ENCODE data around the gene CRTC2. TPM values are rescaled to one million over a fixed set of nuclear protein-coding genes. Genes with fewer than 3 reads are reported as not detected.

The CRTC2 gene
- total RNA-seq, 1 donor from 2014 or later: 6.6 TPM

DNA sequence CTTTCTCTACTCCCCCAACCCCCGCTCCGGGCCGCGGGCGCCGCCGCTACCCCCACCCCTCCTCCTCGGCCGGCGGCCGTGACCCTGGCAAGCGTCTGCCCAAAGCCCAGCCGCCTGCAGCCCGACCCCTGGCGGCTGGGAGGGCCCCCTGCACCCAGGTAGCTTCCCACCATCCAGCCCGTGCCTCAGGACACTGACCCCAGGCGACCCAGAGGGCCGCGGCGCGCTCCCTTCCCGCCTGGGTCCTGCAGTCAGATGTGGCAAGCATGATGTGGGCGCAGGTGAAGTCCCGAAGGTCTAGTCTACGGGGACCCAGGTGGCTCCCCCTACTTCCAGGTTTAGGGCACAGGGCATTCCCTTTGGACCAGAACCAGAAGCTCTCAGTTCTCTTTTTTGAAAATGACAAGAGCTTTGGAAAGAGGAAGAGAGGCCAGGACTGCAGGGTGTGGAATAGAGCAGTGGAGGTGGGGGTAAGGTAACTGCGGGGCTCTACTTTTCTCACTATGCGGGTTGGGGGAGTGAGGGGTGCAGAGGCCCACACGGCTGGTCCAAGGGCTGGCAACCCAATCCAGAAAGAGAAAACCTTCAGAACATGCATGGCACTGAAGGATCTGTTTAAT lies 11.7 kb downstream of the CRTC2 start, which contains the start of gene DENND4B:
Gene DENND4B, minus strand, starts transcription at position 97 of the 620 bp plus-strand sequence. CDS start 2,344 bp downstream, outside the sequence.
- peak; percentile 38 for DNase-seq (ENCODE audit: low read depth)

DNA sequence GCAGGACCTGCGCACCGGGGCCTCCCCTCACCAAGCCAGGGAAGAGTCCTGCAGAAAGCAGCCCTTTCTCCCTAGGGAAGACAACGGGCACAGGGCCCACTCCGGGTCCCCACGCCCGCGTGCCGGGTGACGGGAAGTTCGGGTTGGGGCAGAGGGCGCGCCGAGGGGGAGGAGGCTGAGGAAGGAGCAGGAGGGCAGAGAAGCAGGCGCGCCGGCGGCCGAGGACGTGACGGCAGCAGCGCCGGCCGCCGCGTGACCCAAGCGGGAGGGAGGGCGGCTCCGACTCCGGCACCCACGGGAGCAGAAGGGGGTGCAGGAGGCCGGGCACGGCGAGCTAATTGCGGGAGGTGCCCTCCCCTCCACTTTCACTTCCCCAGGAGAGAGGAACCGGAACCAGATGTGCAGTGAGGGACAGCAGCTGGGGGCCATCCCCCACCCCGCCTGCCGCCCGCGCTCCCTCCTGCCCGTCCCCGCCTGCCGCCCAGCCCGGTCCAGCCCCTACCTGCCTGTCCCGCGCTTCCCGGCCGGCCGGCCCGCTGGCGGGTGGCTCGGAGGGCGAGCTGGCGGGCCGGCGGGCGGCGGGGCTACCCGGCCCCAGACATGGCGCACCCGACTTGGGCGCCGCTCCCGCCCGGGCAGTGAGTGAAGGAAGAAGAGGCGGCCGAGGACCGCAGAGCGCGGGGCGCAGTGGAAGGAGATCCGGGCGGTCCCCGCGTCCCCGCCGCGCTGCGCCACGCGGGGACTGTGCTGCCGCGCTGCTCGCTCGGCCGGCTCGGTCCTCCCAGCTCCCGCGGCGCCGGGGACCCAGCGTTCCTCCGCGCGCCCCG lies 12.4 kb downstream of the CRTC2 start:
- DNase-seq (ENCODE audit: low read depth): peak; percentile 20

DNA sequence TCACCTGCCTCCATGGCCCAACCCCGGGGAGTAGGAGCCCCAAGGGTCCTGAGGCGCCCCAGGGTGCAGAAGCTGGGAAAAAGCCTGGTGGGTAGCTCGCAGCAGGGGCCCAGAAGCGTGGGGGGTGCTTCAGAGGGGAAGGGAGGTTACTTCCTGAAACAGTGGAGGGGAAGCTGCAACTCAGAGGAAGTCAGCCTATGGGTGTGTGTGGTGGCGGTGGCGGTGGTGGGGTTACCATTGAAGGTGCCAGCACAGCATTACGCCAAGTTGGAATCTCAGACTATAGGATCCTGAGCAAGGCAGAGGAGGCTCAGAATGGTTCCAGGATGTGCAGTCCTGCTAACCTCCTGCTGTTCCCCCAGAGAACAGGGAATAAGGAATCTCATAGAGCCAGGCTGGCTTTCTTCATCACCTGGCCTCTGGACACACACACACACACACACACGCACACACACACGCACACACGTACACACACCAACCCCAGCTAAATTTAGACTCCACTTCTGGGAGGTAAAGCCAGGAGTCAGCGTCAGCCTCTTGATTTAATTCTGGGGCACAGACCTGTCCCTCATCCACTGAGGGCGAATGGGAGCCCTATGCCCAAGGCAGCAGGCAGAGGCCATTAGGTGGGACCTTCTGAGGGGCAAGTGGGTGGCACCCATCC lies 13.1 kb downstream of the CRTC2 start:
- peak; percentile 30 for DNase-seq (ENCODE audit: low read depth)

DNA sequence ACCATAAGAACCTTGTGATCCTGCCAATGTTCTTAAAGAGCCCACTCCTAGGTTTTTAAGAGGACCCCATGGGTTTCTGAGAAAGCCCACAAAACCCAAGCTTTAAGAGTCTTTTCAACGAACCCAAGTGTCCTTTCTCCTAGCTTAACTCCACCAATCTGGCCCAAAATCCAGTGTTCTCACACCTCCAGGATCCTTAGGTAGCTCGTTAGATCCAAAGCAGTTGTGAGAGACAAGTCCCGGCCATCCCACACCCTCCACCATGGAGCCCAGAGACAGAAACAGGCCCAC lies 13.6 kb downstream of the CRTC2 start:
- no peak for DNase-seq (ENCODE audit: low read depth)

DNA sequence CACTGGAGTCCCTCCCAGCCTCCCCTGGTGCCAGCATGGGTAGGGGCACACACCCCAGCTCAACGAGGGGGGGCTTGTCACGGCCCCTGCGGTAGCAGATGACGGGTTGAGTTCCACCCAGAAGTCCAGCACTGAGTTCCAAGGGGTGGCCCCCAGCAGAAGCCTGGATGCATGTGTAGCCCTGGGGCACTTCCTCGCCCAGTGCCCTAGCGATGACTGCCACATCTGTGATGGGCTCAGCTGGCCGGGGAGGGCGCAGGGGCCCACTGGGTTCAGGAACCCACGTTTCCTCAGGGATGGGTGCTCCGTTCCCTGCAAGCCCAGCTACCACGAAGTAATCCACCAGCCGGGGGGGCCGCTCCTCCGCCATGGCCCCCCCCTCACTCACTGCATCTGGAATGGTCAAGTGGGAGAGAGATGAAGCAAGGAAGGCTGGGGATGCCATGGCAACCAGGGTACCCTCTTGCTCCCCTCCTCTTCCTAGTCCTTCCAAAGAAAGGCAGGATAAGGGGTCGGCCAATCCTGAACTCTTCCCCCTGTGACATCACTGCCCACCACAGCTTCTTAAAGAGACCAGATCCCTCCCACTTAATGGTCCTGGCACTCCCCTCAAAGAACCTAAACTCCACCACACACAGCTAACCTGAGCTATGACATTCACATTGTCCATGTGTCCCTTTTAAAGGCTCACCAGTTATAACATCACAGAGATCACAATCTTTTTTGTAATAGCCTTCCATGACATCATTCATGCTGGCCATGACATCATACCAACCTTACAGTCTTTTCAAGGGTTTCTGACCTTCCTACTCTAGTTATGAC lies 14.2 kb downstream of the CRTC2 start:
- no peak for DNase-seq (ENCODE audit: low read depth)

DNA sequence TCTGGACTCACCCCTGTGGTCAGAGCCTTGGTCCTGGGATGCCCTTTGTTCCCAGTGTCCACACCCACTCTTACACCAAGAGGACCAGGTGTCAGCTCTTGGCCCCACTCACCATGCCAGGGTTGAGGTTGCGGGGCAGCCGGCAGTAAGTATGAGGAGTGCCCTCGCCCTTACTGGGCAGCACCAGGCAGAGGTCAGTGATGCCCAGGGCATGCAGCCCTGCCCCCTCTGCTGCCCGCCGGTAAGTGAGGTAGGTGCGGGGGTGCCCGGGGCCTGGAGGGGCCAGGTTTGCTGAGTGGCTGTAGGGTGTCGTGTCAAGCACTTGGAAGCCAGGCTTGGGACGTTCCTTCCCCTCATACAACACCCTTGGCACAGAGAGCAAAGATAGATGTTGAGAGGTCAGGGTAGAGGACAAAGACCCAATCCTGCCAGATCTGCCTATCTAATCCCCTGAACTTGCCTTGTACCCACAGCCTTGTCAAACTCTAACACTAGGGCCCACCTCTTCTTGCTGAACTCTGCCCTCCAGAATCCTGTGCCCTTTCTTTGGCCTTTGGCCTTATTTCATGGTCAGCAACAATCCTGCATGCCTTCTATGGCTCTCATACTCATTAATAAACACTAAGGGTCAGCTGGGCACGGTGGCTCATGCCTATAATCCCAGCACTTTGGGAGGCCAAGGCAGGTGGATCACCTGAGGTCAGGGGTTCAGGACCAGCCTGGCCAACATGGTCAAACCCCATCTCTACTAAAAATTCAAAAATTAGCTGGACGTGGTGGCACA lies 15.5 kb downstream of the CRTC2 start:
- no peak for DNase-seq (ENCODE audit: low read depth)

DNA sequence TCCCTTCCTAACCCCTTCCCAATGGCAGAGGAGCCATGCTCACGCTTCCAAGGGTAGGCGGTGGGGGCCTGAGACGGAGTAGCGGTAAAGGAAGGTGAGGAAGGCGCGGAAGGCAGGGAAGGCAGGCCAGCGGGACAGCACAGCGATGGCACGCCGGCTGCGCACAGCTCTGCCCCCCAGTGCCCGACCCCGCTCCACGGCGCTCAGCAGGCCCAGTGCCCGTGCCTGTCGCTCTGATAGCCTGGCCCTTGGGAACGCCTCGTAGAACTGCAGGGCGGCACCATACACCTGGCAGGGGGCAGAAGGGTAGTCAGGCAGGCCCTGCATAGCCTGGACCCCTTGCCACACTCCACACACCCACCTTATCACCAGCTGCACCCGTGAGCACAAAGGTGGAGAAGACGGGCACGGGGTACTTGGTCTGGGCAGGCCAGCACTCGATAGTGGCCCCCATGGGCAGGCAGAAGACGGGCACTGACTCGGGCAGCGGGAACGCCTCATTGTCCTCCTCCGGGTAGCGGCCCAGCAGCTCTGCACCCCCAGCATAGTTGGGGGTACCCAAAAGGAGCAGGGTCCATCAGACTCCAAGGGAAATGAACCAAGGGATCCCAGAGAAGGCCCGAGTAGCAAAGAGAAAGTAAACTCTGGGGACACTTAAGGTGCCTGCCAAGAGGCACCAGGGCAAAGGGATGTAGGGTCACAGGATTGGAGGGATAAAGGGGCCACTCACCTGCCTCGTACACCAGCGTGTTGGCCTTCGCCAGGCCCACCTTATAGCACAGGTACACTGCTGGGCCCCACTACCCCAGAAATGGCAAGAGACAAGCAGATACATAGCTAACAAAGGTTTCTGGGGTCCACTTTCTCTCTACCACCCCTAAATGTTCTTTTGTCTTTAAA lies 16.3 kb downstream of the CRTC2 start:
- DNase-seq (ENCODE audit: low read depth): no peak

DNA sequence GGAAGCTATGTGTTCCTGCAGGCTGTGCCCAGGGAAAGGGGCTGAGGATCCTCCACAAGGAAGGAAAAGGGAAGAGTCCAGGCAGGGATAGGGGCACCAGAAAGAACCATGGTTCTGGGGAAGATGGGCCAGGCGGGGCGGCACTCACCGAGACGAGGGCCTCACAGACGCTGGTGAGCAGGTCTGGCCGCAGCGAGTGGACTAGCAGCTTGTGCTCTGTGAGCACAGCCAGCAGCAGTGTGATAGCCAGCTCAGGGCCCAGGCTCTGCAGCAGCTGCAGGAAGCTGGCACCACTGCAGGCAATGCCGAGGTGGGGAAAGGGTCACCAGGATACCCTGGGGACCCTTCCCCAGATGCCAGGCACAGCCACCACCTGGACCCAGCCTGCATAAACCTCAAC lies 17.7 kb downstream of the CRTC2 start:
- no peak for DNase-seq (ENCODE audit: low read depth)

DNA sequence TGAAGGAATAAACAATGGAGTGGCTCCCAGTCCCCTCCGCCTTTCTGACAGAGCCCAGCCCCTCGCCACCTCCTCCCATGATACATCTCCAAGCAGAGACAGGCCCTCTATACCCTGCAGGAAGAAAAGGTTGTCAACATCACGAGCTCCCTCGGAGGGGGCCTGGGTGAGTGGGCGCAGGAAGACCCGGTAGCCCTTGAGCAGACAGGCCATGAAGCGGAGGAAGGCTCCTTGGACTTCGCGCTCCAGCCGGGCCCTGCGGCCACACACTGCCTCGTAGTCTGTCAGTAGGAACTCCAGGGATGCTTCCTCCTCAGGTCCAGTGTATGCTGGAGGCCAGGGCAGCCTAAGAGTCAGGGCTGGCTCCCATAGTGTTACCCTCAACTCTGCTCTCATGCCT lies 18.9 kb downstream of the CRTC2 start:
- DNase-seq (ENCODE audit: low read depth): no peak

DNA sequence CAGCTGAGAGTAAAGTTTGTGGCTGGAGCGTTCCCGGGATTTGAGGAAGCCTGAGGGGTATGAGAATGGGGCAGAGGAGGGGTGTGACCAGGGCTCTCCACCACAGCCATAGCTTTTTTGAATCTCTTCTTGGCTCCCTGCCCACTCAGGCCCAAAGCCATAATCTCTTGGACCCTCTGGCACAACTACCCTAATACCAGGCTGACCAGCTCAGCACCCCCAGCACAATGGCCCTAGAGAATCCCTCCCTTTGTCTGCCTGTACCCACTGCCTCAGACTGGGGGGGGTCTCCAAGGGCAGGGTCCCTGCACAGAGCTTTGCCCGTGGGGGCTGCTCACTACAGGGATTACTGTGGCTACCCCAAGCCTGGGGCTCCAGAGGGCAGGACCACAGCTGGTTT lies 19.4 kb downstream of the CRTC2 start:
- no peak for DNase-seq (ENCODE audit: low read depth)

DNA sequence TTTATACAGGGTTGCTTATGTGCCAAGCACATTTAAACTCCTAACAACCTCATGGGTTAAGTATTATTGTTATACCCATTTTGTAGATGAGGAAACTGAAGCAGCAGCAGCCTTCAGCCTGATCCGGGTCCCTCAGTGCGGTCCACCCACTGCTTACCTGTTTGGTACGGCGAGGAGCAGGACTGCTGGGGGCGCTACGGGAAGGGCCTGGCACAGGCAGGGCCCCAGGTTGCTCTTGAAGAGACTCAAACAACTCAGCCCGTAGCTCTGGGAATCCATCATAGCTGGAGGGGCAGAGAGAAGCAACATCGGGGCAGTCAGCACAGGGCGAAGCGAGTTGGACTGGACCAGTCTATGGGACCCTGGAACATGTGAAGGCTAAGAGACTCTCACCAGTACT lies 21.1 kb downstream of the CRTC2 start:
- no peak for DNase-seq (ENCODE audit: low read depth)

DNA sequence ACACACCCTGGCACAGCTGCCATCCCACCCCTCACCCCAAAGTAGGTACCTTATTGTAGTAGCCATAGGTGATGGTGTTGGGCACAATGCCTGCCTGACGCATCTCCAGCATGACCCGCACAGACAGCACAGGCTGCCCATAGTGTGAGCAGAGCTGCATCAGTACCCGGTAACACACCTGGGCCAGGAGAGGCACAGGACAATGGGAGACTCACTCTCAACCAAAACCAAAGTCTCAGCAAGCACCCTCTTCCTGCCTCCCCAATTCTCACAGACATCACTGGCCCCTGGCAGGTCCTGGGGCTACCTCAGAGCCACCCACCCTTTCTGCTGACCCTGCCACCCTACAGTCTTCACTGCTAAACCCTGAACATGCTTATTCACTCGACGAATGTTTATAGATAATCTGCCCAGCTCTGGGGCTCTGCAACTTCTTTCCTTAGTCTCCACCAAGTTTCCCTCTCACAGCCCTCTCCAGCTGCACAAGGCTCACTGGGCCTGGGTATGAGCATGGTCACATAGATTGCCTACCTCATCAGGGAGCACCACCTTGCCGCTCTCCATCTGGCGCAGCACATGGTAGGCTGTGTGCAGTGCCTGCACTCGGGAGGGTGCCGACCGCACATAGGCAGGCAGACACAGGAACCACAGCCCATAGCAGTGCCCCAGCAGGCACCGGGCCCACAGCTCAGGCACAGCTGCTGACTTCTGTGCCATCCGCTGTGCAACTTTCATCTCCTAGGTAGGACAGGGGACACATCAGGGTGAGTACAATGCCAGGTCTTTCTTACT lies 22.2 kb downstream of the CRTC2 start:
- DNase-seq (ENCODE audit: low read depth): no peak

DNA sequence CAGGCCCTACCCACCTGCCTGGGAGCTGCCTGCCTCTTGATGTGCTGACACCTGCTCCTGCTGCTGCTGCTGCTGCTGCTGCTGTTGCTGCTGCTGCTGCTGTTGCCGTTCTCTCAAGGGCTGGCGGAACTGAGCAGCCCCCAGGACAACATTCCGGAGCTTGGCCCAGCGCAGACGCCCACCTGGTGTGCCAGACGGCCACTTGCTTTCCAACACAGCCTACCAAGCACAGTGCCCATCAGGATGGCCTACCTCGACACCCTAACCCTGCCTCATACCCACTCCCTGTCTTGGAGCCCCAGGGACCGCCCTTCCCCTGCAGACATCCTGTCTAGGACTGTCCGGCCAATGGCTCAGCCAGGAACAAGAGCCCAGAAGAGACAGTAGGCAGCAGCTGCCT lies 23.7 kb downstream of the CRTC2 start:
- no peak for DNase-seq (ENCODE audit: low read depth)

DNA sequence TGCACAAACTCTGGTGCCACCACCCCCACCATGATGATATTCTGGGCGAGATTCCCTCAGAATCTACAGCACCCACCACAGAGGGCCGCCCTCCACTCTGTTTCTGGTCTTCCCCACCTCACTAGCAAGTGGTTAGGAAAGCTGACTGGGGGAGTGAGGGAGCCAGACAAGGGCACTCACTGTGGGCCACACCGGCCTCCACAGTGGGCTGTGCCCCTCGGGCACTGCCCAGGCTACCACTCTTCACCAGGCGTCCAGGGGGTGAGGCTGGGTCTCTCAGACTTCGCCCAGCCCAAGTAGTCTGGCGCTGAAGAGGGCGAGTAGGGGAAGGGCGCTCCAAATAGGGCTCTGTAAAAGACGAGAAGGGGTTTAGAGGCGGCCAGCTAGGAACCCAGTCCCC lies 24.5 kb downstream of the CRTC2 start:
- DNase-seq (ENCODE audit: low read depth): no peak

DNA sequence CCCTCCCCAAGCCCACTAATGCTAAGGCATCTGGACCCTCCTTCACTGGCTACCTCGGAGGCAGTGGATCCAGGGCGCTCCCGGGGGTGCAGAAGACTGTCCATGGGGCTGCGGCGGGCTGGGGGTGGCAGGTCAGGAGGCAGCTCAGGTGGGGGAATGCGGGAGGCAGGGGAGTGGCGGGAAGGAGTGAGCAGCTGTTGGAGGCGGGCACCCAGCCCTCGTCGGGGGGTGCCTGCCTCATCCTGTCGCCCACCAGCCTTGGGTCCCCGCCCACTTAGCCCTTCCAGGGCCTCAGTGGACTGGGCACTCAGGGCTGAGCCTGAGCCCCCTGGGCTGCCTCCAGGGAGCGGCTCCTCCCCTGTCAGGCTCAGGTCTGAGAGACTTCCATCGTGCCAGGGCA lies 25.0 kb downstream of the CRTC2 start:
- no peak for DNase-seq (ENCODE audit: low read depth)

DNA sequence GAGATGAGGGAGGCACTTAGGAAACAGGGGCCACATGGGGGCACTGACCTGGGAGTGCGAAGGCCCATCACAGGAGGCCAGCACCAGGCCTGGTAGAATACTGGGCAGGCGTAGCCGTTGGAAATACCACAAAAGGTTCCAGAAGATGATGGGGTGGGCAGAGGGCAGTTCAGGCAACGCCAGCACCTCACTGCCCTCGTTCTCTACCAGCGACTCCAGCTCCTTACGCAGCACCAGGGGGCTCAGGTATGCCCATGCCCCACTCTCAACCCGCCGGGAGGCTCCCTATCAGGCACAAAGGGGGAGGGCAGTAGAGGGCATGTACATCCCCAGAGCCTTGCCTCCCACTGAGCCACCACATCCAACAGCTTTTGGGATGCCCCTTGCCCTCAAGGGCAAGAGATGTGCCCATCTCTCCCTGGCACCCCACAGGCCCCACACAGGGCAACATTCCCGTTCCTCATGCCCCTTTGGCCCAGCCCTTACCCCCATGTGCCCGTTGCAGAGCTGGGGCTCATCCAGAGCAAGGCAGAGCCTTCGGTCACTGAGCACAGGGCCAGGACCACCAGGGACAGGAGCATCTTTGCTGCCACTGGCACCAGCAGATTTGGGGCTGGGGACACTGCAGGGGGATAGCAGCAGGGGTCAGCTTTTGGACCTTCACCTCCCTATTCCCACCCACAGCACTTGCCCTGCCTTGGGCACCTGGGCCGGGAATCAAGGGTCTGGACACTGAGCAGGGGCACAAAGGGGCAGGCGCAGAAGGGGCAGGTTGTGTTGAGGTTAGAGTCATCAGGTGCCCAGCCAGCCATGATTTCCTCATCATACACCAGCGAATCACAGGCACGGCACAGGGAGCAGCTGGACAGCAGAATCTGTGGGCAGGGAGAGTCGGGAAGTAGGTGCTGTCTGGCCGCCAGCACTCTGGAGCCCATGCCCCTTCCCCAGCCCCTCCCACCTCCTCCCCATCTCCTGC lies 26.0 kb downstream of the CRTC2 start:
- no peak for DNase-seq (ENCODE audit: low read depth)

DNA sequence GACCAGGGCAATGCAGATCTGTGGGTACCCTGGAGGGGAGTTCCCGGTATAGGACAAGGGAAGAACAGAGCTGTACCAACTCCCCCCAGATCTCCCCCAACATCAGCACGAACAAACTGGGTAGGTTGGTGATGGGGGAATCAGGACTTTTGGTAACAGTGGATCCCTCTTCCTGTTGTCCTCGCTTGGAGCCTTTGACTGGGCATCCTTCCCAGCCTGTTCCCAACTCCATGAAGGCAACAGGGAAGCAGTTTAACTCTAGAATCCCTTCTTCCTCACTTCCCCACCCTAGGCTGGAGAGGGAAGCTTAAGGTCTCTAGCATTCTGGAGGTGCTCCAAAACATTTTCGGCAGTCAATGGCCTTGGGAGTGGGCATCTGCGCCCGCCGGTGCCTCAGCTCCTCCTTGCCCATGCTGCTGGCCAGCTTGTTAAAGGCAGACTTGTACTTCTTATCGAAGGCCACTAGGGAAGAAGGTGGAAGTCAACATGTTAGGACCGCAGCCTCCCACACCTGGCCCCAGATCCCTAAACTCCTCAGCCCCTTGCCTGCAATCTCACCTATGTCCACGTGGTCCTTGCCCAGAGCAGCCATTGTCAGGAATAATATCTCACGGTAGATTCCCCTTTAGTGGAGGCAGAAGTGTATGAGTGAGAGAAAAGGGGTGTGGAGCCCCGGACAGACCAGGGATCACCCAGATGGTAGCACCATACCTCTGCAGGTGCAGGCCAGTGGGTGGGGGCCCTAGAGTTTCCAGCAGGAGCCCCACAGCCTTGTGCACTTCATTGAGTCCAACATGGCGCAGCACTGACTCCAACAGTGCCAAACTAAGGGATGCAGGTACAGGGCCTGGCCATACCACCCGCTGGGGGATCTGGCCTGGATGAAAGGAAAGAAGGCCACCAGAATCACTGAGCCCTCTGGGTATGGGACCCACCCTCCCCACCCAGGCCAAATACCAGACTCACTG lies 28.1 kb downstream of the CRTC2 start:
- no peak for DNase-seq (ENCODE audit: low read depth)
